A549 (cell line): Measurements from ENCODE around the gene VWA5B1. TPM values are rescaled to one million over a fixed set of nuclear protein-coding genes. Genes with fewer than 3 reads are reported as not detected.

Experiments used
- ATAC-seq, 2 experiments: fragments of 200-7000 bp in 1 of 2; fragments of >200 bp in 1 of 2; cut with Nextera tagmentation in 1 of 2; cut with Tn5 transposase in 1 of 2; 3 replicates each; pipeline versions ENCODE4 v1.8.0 to v1.9.1; 2018 to 2020; ENCODE audit warnings: mild to moderate bottlenecking in 1 of 2, moderate library complexity in 1 of 2
- CTCF ChIA-PET: fragments of 300-600 bp; sonication (Branson Sonifier 250); formaldehyde crosslinking; extraction: SDS; loops from one replicate; lab custom pipeline; 2021; ENCODE audit warnings: antibody characterized with exemption, inconsistent platforms; lab: Yijun Ruan, JAX
- POLR2A ChIA-PET: fragments of 350-600 bp; formaldehyde crosslinking; extraction: SDS; loops from one replicate; lab custom pipeline; 2021; ENCODE audit warnings: antibody characterized with exemption, inconsistent platforms; lab: Yijun Ruan, JAX
- DNase-seq, 2 experiments: peaks; one replicate each; pipeline versions ENCODE4 v3.0.0 to v3.0.0-alpha.2; 2011 to 2016; ENCODE audit warnings: low read depth in 1 of 2, low spot score in 1 of 2
- FAIRE-seq: peaks from 2 replicates; lab custom pipeline; 2011; peaks lifted over from hg19 to GRCh38; lab: Jason Lieb, UNC
- H3K27ac ChIP-seq, 2 experiments: fragments of >200 bp; sonication (Bioruptor Twin); formaldehyde crosslinking; 3 replicates each; pipeline ENCODE4 v1.5.1; 2016 to 2017
- H3K4me1 ChIP-seq: fragments of >200 bp; sonication (Bioruptor Twin); formaldehyde crosslinking; 3 replicates; pipeline ENCODE4 v1.6.1; 2016
- H3K4me2 ChIP-seq: fragments of >200 bp; sonication (Bioruptor Twin); formaldehyde crosslinking; 3 replicates; pipeline ENCODE4 v1.6.1; 2016
- H3K4me3 ChIP-seq: fragments of >200 bp; sonication (Bioruptor Twin); formaldehyde crosslinking; 3 replicates; pipeline ENCODE4 v1.5.1; 2016
- H3K9me3 ChIP-seq: fragments of >200 bp; sonication (Bioruptor Twin); formaldehyde crosslinking; 3 replicates; pipeline ENCODE4 v1.6.1; 2016
- CBX8 ChIP-seq: fragments of 200-600 bp; sonication (generic); IDR thresholded peaks from 2 replicates; pipeline ENCODE4 v1.6.1; 2016
- EHMT2 ChIP-seq: fragments of 200-600 bp; sonication (generic); IDR thresholded peaks from 2 replicates; pipeline ENCODE4 v1.6.1; 2016; ENCODE audit warnings: antibody characterized with exemption, low read depth, mild to moderate bottlenecking, moderate library complexity
- ESRRA ChIP-seq: fragments of 150-350 bp; IDR thresholded peaks from 2 replicates; pipeline ENCODE4 v1.6.1; 2014; ENCODE audit warnings: mild to moderate bottlenecking, low read length, borderline replicate concordance
- FOSB ChIP-seq: fragments of 250-450 bp; sonication (Bioruptor Pico); IDR thresholded peaks from 2 replicates; pipeline ENCODE4 v1.5.0; 2020; ENCODE audit warnings: mild to moderate bottlenecking, moderate library complexity
- HDAC2 ChIP-seq: fragments of 200-600 bp; sonication (generic); IDR thresholded peaks from 2 replicates; pipeline ENCODE4 v1.6.1; 2016
- HOXB13 ChIP-seq: fragments of 250-450 bp; sonication (Bioruptor Pico); IDR thresholded peaks from 2 replicates; pipeline ENCODE4 v1.5.0; 2020; ENCODE audit warnings: low read depth, mild to moderate bottlenecking, moderate library complexity
- JUN ChIP-seq, 2 experiments: fragments of >200 bp; sonication (Bioruptor Twin); formaldehyde crosslinking; IDR thresholded peaks; 2 replicates in 1 of 2; 3 replicates in 1 of 2; pipeline ENCODE4 v1.6.1; 2016 to 2017
- JUNB ChIP-seq: fragments of >200 bp; sonication (Bioruptor Twin); formaldehyde crosslinking; IDR thresholded peaks from 2 replicates; pipeline ENCODE4 v1.6.1; 2016
- NR3C1 ChIP-seq: fragments of >200 bp; sonication (Bioruptor Twin); formaldehyde crosslinking; IDR thresholded peaks from 3 replicates; pipeline ENCODE4 v1.6.1; 2017
- POLR2A ChIP-seq: IDR thresholded peaks from 2 replicates; pipeline ENCODE4 v1.6.1; 2012; ENCODE audit warnings: mild to moderate bottlenecking, low read length
- RAD21 ChIP-seq, 2 experiments: fragments of >200 bp in 1 of 2; sonication (Bioruptor Twin) in 1 of 2; formaldehyde crosslinking in 1 of 2; IDR thresholded peaks in 1 of 2; conservative IDR thresholded peaks in 1 of 2; 2 replicates in 1 of 2; 3 replicates in 1 of 2; pipeline ENCODE4 v1.6.1; 2012 to 2018; ENCODE audit warnings: inconsistent platforms in 1 of 2
- RARB ChIP-seq: fragments of 250-450 bp; sonication (Bioruptor Pico); IDR thresholded peaks from 2 replicates; pipeline ENCODE4 v1.8.0; 2021; ENCODE audit warnings: mild to moderate bottlenecking, moderate library complexity
- RFX5 ChIP-seq: fragments of 450-650 bp; IDR thresholded peaks from 2 replicates; pipeline ENCODE4 v1.7.1; 2014; ENCODE audit warnings: antibody characterized with exemption, mild to moderate bottlenecking, moderate library complexity
- RNF2 ChIP-seq: fragments of 200-600 bp; sonication (generic); IDR thresholded peaks from 2 replicates; pipeline ENCODE4 v1.6.1; 2016; ENCODE audit warnings: low read depth, mild to moderate bottlenecking, antibody characterized with exemption, moderate library complexity, borderline replicate concordance
- SREBF2 ChIP-seq: fragments of 450-650 bp; IDR thresholded peaks from 2 replicates; pipeline ENCODE4 v1.6.1; 2014; ENCODE audit warnings: mild to moderate bottlenecking, moderate library complexity
- TP53 ChIP-seq: fragments of 250-450 bp; sonication (Bioruptor Pico); IDR thresholded peaks from 2 replicates; pipeline ENCODE4 v1.5.0; 2021; ENCODE audit warnings: mild to moderate bottlenecking, moderate library complexity
- WGBS: methylation state at CpG from one replicate; pipeline ENCODE4 v1.1.6; 2017; ENCODE audit errors: missing lambda C conversion rate; 5-methylcytosine and 5-hydroxymethylcytosine counted together
- polyA plus RNA-seq, 4 experiments: library from polyadenylated mRNA; depleted of rRNA in 3 of 4; stranded (reverse); fragments of >200 nt; fragmentation: RNase III in 1 of 4; extraction: RNeasy Plus Mini Kit Qiagen cat#74134 plus additional on column Dnase treatment in 1 of 4; gene quantifications; 2 replicates in 3 of 4; 3 replicates in 1 of 4; pipeline ENCODE4 v1.2.3, GENCODE V29; 2011 to 2017
- TF ChIP-seq, protein P1 (sequence below): fragments of >200 bp; sonication (Bioruptor Twin); formaldehyde crosslinking; IDR thresholded peaks from 3 replicates; pipeline ENCODE4 v1.6.1; 2016
- TF ChIP-seq, protein P2 (sequence below): fragments of 150-350 bp; IDR thresholded peaks from 2 replicates; pipeline ENCODE4 v1.6.1; 2014; ENCODE audit warnings: low read depth, mild to moderate bottlenecking, low read length

Gene VWA5B1
- polyA plus RNA-seq, 2 of the 4 experiments (the other 2 are of a cell fraction): not detected

DNA sequence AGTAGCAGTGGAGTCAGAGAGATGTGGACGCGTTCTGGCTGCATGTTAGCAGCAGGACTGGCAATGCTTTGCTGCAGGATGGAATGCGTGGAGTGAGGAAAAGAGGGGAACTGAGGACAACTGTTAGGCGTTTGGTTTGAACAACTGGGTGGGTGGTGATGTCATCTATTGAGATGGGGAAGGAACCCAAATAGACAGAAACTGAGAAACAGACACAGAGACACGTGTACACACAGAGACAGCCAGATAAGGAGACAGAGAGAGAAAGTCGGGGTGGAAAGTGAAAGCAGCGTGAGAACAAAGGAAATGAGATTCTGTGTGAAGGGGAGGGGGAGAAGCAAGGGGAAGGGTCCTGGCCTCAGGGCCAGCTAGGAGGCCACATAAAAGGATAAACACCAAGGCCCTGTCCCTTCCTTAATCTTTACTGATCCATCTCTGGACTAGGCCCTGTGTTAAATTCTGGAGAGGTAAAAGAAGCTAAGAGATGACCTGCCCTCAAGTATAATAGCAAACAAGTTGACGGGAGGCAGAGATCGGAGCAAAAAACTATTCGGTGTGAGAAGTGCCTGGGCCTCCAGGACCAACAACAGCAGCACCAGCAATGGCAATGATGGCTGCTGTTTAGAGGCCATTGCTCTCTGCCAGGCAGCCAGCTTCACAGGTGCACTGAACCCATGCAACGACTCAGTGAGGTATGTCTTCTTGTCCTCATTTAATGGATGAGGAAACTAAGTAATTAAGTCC, 31.6 kb downstream of the VWA5B1 start:
- WGBS: 61% methylated on average over 11 of the region's 11 CpGs
- TF ChIP-seq JUN (IDR thresholded peaks at IDR 0.05) (no peak), HOXB13 (CRISPR knock-in tag) (no peak), NR3C1 (no peak)
- no peak for FAIRE-seq
- ChIA-PET POLR2A (no interaction called here), CTCF (interaction anchor here (1.4 kb wide), 1 partner anchor 10 kb away, joined by 3 read pairs; no protein-coding TSS in a partner anchor)
- Histone ChIP-seq H3K4me1 (no peaks in the 10 kb centered on the region), H3K9me3 (no peaks in the 10 kb centered on the region), H3K27ac (no peak overlapping the region), H3K4me3 (no peak overlapping the region), H3K4me2 (no peak overlapping the region)
- DNase-seq: no peak
- ATAC-seq: no peak

DNA sequence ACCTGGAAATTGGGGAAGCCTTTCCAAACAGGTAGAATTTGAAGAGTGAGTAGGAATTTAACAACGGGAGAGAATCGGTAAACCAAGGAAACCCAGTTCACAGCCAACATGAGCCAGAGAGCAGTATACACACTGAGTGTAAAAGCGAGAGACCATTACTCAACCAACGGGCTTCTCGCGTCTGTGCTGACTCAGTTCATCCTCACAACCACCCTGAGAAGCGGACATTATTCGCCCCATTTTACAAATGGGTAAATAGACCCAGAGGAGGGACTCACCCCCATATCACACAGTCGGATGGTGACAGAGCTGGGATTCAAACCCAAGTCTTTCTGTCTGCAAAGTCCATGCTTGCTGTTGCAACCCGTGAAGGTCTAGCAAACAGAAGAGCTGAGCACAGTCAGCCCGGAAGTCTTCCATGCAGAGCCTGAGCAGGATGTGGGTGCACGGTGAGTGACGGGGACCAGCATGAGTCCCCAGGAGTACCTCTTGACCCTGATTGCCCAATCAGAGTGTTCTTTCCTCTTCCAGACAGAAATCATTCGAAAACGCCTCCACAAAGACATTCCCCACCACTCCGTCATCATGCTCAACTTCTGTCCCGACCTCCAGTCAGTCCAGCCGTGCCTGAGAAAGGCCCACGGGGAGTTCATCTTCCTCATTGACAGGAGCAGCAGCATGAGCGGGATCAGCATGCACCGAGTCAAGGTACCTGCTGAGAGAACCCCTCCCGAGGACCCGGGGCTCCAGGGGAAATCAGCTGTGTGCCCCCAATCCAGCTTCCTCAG, 32.3 kb downstream of the VWA5B1 start:
- TF ChIP-seq CBX8 (no peak), HDAC2 (no peak), RAD21 (conservative IDR thresholded peaks at IDR 0.05 in 1 of 2, IDR thresholded peaks at IDR 0.05 in 1 of 2) (no peak), RARB (CRISPR knock-in tag) (no peak), RFX5 (no peak), EHMT2 (no peak), SREBF2 (no peak), ESRRA (no peak), FOSB (CRISPR knock-in tag) (no peak)
- TF ChIP-seq, protein P1, sequence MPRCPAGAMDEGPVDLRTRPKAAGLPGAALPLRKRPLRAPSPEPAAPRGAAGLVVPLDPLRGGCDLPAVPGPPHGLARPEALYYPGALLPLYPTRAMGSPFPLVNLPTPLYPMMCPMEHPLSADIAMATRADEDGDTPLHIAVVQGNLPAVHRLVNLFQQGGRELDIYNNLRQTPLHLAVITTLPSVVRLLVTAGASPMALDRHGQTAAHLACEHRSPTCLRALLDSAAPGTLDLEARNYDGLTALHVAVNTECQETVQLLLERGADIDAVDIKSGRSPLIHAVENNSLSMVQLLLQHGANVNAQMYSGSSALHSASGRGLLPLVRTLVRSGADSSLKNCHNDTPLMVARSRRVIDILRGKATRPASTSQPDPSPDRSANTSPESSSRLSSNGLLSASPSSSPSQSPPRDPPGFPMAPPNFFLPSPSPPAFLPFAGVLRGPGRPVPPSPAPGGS: no peak
- TF ChIP-seq, all 56 proteins: peak for 0
- no peak for FAIRE-seq

DNA sequence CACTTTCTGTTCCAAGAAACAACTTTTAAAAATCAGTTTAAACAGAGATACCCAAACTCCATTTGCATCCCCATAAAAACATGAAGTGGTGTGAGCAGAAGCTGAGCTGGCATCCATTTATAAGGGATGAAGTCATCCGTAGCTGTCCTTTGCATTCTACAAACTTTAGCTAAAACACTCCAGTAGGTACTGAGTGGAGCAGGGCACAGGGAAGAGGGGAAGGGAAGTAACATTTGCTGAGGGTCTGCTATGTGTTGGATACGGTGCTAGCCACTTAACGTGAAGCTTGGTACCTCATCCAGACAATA, 32.9 kb downstream of the VWA5B1 start:
- CTCF ChIA-PET: interaction anchor here (1.0 to 2.0 kb wide), 4 partner anchors 9 to 44 kb away, joined by 3 to 5 read pairs (median 4); no protein-coding TSS in a partner anchor
- Histone ChIP-seq H3K4me3 (no peak overlapping the region), H3K4me1 (no peaks in the 10 kb centered on the region), H3K27ac (no peak overlapping the region), H3K4me2 (no peak overlapping the region), H3K9me3 (no peaks in the 10 kb centered on the region)
- POLR2A ChIA-PET: no interaction called here
- TF ChIP-seq RFX5: no peak
- TF ChIP-seq, protein P2, sequence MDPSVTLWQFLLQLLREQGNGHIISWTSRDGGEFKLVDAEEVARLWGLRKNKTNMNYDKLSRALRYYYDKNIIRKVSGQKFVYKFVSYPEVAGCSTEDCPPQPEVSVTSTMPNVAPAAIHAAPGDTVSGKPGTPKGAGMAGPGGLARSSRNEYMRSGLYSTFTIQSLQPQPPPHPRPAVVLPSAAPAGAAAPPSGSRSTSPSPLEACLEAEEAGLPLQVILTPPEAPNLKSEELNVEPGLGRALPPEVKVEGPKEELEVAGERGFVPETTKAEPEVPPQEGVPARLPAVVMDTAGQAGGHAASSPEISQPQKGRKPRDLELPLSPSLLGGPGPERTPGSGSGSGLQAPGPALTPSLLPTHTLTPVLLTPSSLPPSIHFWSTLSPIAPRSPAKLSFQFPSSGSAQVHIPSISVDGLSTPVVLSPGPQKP: no peak
- no peak for TF ChIP-seq RNF2
- TF ChIP-seq JUNB: no peak
- no peak for TF ChIP-seq POLR2A
- no peak for TF ChIP-seq TP53
- no peak for FAIRE-seq
- no peak for DNase-seq
- ATAC-seq: no peak
- 47% methylated on average over 3 of the region's 3 CpGs for WGBS

More for the DNA sequence above, 32.3 kb downstream of the VWA5B1 start:
- no peaks in the 10 kb centered on the region for H3K9me3 ChIP-seq
- DNase-seq (no peak), ATAC-seq (no peak)
- H3K4me2 ChIP-seq: no peak overlapping the region
- 55% methylated on average over 22 of the region's 23 CpGs for WGBS
- ChIA-PET POLR2A (no interaction called here), CTCF (interaction anchor here (1.0 to 2.0 kb wide), 4 partner anchors 9 to 45 kb away, joined by 3 to 5 read pairs (median 4); no protein-coding TSS in a partner anchor)
- H3K27ac ChIP-seq: no peak overlapping the region
- H3K4me1 ChIP-seq: no peaks in the 10 kb centered on the region
- H3K4me3 ChIP-seq: no peak overlapping the region
